H9 (cell line): ENCODE data around the gene SAC3D1. TPM values are rescaled to one million over a fixed set of nuclear protein-coding genes. Genes with fewer than 3 reads are reported as not detected.

ENCODE experiments used
- DNase-seq: peaks from one replicate; pipeline ENCODE4 v3.0.0-alpha.2; 2017
- H2AFZ ChIP-seq: one replicate; pipeline ENCODE4 v1.6.1; 2013; ENCODE audit warnings: mild to moderate bottlenecking, low read length, control low read depth, moderate library complexity
- H2AK5ac ChIP-seq: 2 replicates; pipeline ENCODE4 v1.6.1; 2013; ENCODE audit warnings: low read length, control low read depth, mixed read lengths; ENCODE audit not compliant: insufficient read length
- H2BK120ac ChIP-seq: one replicate; pipeline ENCODE4 v1.6.1; 2013; ENCODE audit warnings: low read depth, mild to moderate bottlenecking, low read length, control low read depth, inconsistent platforms; ENCODE audit not compliant: poor library complexity, severe bottlenecking
- H2BK12ac ChIP-seq: 2 replicates; pipeline ENCODE4 v1.6.1; 2013; ENCODE audit warnings: low read length, control low read depth, mixed read lengths, low read depth; ENCODE audit not compliant: insufficient read length
- H2BK15ac ChIP-seq: 2 replicates; pipeline ENCODE4 v1.6.1; 2013; ENCODE audit warnings: low read depth, low read length, control low read depth
- H2BK20ac ChIP-seq: one replicate; pipeline ENCODE4 v1.6.1; 2013; ENCODE audit warnings: low read depth, mild to moderate bottlenecking, low read length, control low read depth, inconsistent platforms; ENCODE audit not compliant: poor library complexity, severe bottlenecking
- H2BK5ac ChIP-seq: 2 replicates; pipeline ENCODE4 v1.6.1; 2013; ENCODE audit warnings: low read length, control low read depth, mixed read lengths; ENCODE audit not compliant: insufficient read length
- H3K14ac ChIP-seq: 2 replicates; pipeline ENCODE4 v1.6.1; 2013; ENCODE audit warnings: low read length, control low read depth; ENCODE audit not compliant: insufficient read depth
- H3K18ac ChIP-seq: 2 replicates; pipeline ENCODE4 v1.6.1; 2013; ENCODE audit warnings: low read depth, mild to moderate bottlenecking, mixed read lengths, low read length, control low read depth; ENCODE audit not compliant: insufficient read length
- H3K23ac ChIP-seq: 2 replicates; pipeline ENCODE4 v1.6.1; 2013; ENCODE audit warnings: low read length, control low read depth, mixed read lengths, low read depth; ENCODE audit not compliant: insufficient read length
- H3K23me2 ChIP-seq: 2 replicates; pipeline ENCODE4 v1.6.1; 2013; ENCODE audit warnings: low read depth, mild to moderate bottlenecking, mixed read lengths, low read length, control low read depth; ENCODE audit not compliant: insufficient read length, poor library complexity, severe bottlenecking
- H3K27ac ChIP-seq: 2 replicates; pipeline ENCODE4 v1.5.1; 2013; ENCODE audit warnings: low read length, control low read depth, mixed read lengths, low read depth; ENCODE audit not compliant: insufficient read length
- H3K27me3 ChIP-seq: 2 replicates; pipeline ENCODE4 v1.6.1; 2013; ENCODE audit warnings: low read length, control low read depth, inconsistent platforms; ENCODE audit not compliant: insufficient read depth
- H3K4ac ChIP-seq: 2 replicates; pipeline ENCODE4 v1.6.1; 2013; ENCODE audit warnings: low read depth, mild to moderate bottlenecking, control low read depth, inconsistent platforms, low read length, moderate library complexity
- H3K4me1 ChIP-seq: 2 replicates; pipeline ENCODE4 v1.6.1; 2013; ENCODE audit warnings: low read length, control low read depth, inconsistent platforms; ENCODE audit not compliant: insufficient read depth
- H3K4me2 ChIP-seq: 2 replicates; pipeline ENCODE4 v1.6.1; 2013; ENCODE audit warnings: low read length, control low read depth, mixed read lengths; ENCODE audit not compliant: insufficient read length, insufficient read depth
- H3K56ac ChIP-seq: 2 replicates; pipeline ENCODE4 v1.6.1; 2013; ENCODE audit warnings: low read depth, mild to moderate bottlenecking, mixed read lengths, low read length, control low read depth; ENCODE audit not compliant: insufficient read length
- H3K79me1 ChIP-seq: 2 replicates; pipeline ENCODE4 v1.6.1; 2013; ENCODE audit warnings: low read depth, mild to moderate bottlenecking, moderate library complexity, low read length, control low read depth, inconsistent platforms; ENCODE audit not compliant: insufficient read depth, poor library complexity, severe bottlenecking
- H3K79me2 ChIP-seq: 2 replicates; pipeline ENCODE4 v1.6.1; 2013; ENCODE audit warnings: low read length, control low read depth, inconsistent platforms; ENCODE audit not compliant: insufficient read depth
- H3K9ac ChIP-seq: 2 replicates; pipeline ENCODE4 v1.6.1; 2013; ENCODE audit warnings: low read length, control low read depth, mixed read lengths; ENCODE audit not compliant: insufficient read length; ENCODE audit errors: extremely low read depth
- H3K9me3 ChIP-seq: one replicate; pipeline ENCODE4 v1.6.1; 2013; ENCODE audit warnings: low read depth, low read length, inconsistent platforms; ENCODE audit not compliant: control insufficient read depth
- H3T11ph ChIP-seq: one replicate; pipeline ENCODE4 v1.6.1; 2013; ENCODE audit warnings: mild to moderate bottlenecking, low read length, control low read depth, inconsistent platforms
- H4K20me1 ChIP-seq: one replicate; pipeline ENCODE4 v1.6.1; 2013; ENCODE audit not compliant: control insufficient read depth, insufficient read length, insufficient read depth
- H4K5ac ChIP-seq: 2 replicates; pipeline ENCODE4 v1.6.1; 2013; ENCODE audit warnings: low read depth, mild to moderate bottlenecking, mixed read lengths, low read length, control low read depth; ENCODE audit not compliant: insufficient read length
- H4K8ac ChIP-seq: replicated peaks from 2 replicates; pipeline ENCODE4 v1.6.1; 2013; ENCODE audit warnings: low read length, control low read depth, mixed read lengths, low read depth; ENCODE audit not compliant: insufficient read length
- H4K91ac ChIP-seq: 2 replicates; pipeline ENCODE4 v1.6.1; 2013; ENCODE audit warnings: low read depth, mild to moderate bottlenecking, moderate library complexity, mixed read lengths, low read length, control low read depth; ENCODE audit not compliant: insufficient read length
- H3K27ac Mint-ChIP-seq, 3 experiments: 2 replicates in 2 of 3; 3 replicates in 1 of 3; pipeline ENCODE4 v1.8.0; 2020 to 2021; ENCODE audit warnings: mixed read lengths in 3 of 3, mild to moderate bottlenecking in 1 of 3, moderate library complexity in 1 of 3
- H3K27me3 Mint-ChIP-seq: 2 replicates; pipeline ENCODE4 v1.8.0; 2021; ENCODE audit warnings: low read depth, mild to moderate bottlenecking, moderate library complexity, mixed read lengths
- H3K36me3 Mint-ChIP-seq, 3 experiments: 2 replicates in 2 of 3; 3 replicates in 1 of 3; pipeline ENCODE4 v1.8.0; 2020 to 2021; ENCODE audit warnings: low read depth in 3 of 3, mixed read lengths in 3 of 3; ENCODE audit not compliant: insufficient read depth in 1 of 3
- H3K4me1 Mint-ChIP-seq, 2 experiments: 2 replicates each; pipeline ENCODE4 v1.8.0; 2020; ENCODE audit warnings: mixed read lengths in 2 of 2
- H3K4me3 Mint-ChIP-seq, 2 experiments: 2 replicates in 1 of 2; 3 replicates in 1 of 2; pipeline ENCODE4 v1.8.0; 2020 to 2021; ENCODE audit warnings: mild to moderate bottlenecking in 2 of 2, mixed read lengths in 2 of 2, moderate library complexity in 1 of 2
- H3K9me3 Mint-ChIP-seq, 2 experiments: 2 replicates in 1 of 2; 3 replicates in 1 of 2; pipeline ENCODE4 v1.8.0; 2020; ENCODE audit warnings: mild to moderate bottlenecking in 2 of 2, mixed read lengths in 2 of 2, moderate library complexity in 1 of 2
- CTCF ChIP-seq: fragments of 200-600 bp; sonication (generic); conservative IDR thresholded peaks from 3 replicates; pipeline ENCODE4 v1.8.0; 2021; ENCODE audit warnings: antibody characterized with exemption, mild to moderate bottlenecking
- WGBS: extraction: QIAGEN DNeasy Blood & Tissue Kit; methylation state at CpG from one replicate; pipeline ENCODE4 v1.1.7; 2013; ENCODE audit warnings: missing lambda C conversion rate, low lambda C conversion rate, mixed read lengths; ENCODE audit not compliant: insufficient read length; ENCODE audit errors: extremely low coverage; 5-methylcytosine and 5-hydroxymethylcytosine counted together
- total RNA-seq: library from RNA; stranded (reverse); gene quantifications from 2 replicates; pipeline ENCODE4 v1.2.1, GENCODE V29; 2021

The SAC3D1 gene
- total RNA-seq, 1 experiment from 2014 or later, result 20.7 TPM

GRCh38 chr11:65071907-65072630, 31.1 kb downstream of the SAC3D1 start:
- no peak overlapping the region for H2BK120ac ChIP-seq
- no peaks in the 10 kb centered on the region for H3K23me2 ChIP-seq
- no peak overlapping the region for H4K91ac ChIP-seq
- no peak overlapping the region for H3K56ac ChIP-seq
- no peak overlapping the region for H2AFZ ChIP-seq
- H4K20me1 ChIP-seq, result no peaks in the 10 kb centered on the region
- WGBS, result no CpG with 5 or more reads among the region's 4 CpGs
- peak overlapping the region in 1 of 3 experiments; percentile 15; a peak in 1 of 7 replicates for H3K27ac Mint-ChIP-seq
- H3K4ac ChIP-seq, result no peak overlapping the region
- peaks cover 8 to 18% (median 16%) of the 10 kb centered on the region in 3 experiments for H3K36me3 Mint-ChIP-seq
- no peak overlapping the region for H3K23ac ChIP-seq
- H4K5ac ChIP-seq, result peak overlapping the region; percentile 42
- no peak overlapping the region for H2BK12ac ChIP-seq
- H3K4me3 Mint-ChIP-seq, result no peak overlapping the region
- no peak overlapping the region for H2BK15ac ChIP-seq
- no peak overlapping the region for H2BK5ac ChIP-seq
- no peaks in the 10 kb centered on the region for H3K79me2 ChIP-seq
- H2BK20ac ChIP-seq, result no peak overlapping the region
- H3K9me3 Mint-ChIP-seq, result no peaks in the 10 kb centered on the region
- no peak overlapping the region for H3K18ac ChIP-seq
- no peak overlapping the region for H4K8ac ChIP-seq
- H3K9ac ChIP-seq, result no peak overlapping the region
- no peak overlapping the region for H3K27ac ChIP-seq
- no peak overlapping the region for H3K14ac ChIP-seq
- H3K4me1 ChIP-seq, result peaks cover 2% of the 10 kb centered on the region; the same call in 1 of the 2 replicates
- H3K27me3 Mint-ChIP-seq, result no peaks in the 10 kb centered on the region
- no peak overlapping the region for H3K4me2 ChIP-seq
- no peak for TF ChIP-seq CTCF
- H3T11ph ChIP-seq, result no peak overlapping the region
- no peaks in the 10 kb centered on the region for H3K9me3 ChIP-seq
- H3K79me1 ChIP-seq, result no peaks in the 10 kb centered on the region
- peaks cover 8 to 13% of the 10 kb centered on the region in 2 experiments for H3K4me1 Mint-ChIP-seq
- no peak overlapping the region for H2AK5ac ChIP-seq
- DNase-seq, result no peak
- H3K27me3 ChIP-seq, result no peaks in the 10 kb centered on the region
